ENCODE data around the gene MMP17. TPM values are rescaled to one million over a fixed set of nuclear protein-coding genes. Genes with fewer than 3 reads are reported as not detected.

MMP17 gene
- total RNA-seq, 1 donor, result 8.6 TPM

GRCh38 chr12:131833896-131834641, 5.9 kb downstream of the MMP17 start:
- TF ChIP-seq CTCF (IDR thresholded peaks at IDR 0.05; ENCODE audit: insufficient read depth, low read depth, low read length), result peak; percentile 60
- H3K4me3 ChIP-seq (ENCODE audit: low read depth, low read length), result no peak overlapping the region
- DNase-seq (ENCODE audit: low read depth), result peak; percentile 30

- no peak overlapping the region for H3K4me3 ChIP-seq (ENCODE audit: low read depth, low read length)
- TF ChIP-seq CTCF (IDR thresholded peaks at IDR 0.05; ENCODE audit: insufficient read depth, low read depth, low read length), result no peak
- DNase-seq (ENCODE audit: low read depth), result no peak
Measured at GRCh38 chr12:131834798-131835615, 6.8 kb downstream of the MMP17 start.

GRCh38 chr12:131835616-131836171, 7.5 kb downstream of the MMP17 start:
- no peak for TF ChIP-seq CTCF (IDR thresholded peaks at IDR 0.05; ENCODE audit: insufficient read depth, low read depth, low read length)
- H3K4me3 ChIP-seq (ENCODE audit: low read depth, low read length), result no peak overlapping the region
- DNase-seq (ENCODE audit: low read depth), result no peak

- no peak overlapping the region for H3K4me3 ChIP-seq (ENCODE audit: low read depth, low read length)
- DNase-seq (ENCODE audit: low read depth), result peak; percentile 38
- peak; percentile 56 for TF ChIP-seq CTCF (IDR thresholded peaks at IDR 0.05; ENCODE audit: insufficient read depth, low read depth, low read length)
Measured at GRCh38 chr12:131836193-131836592, 8.0 kb downstream of the MMP17 start.

GRCh38 chr12:131836714-131837397, 8.7 kb downstream of the MMP17 start:
- no peak for TF ChIP-seq CTCF (IDR thresholded peaks at IDR 0.05; ENCODE audit: insufficient read depth, low read depth, low read length)
- no peak for DNase-seq (ENCODE audit: low read depth)
- no peak overlapping the region for H3K4me3 ChIP-seq (ENCODE audit: low read depth, low read length)

- DNase-seq (ENCODE audit: low read depth), result no peak
- TF ChIP-seq CTCF (IDR thresholded peaks at IDR 0.05; ENCODE audit: insufficient read depth, low read depth, low read length), result no peak
- H3K4me3 ChIP-seq (ENCODE audit: low read depth, low read length), result no peak overlapping the region
Measured at GRCh38 chr12:131840643-131841416, 12.6 kb downstream of the MMP17 start.
